NCI-H2029 treated with DMSO at 0.1 percent for 48 hours (cell line): Measurements from ENCODE around the gene PDXDC1.
"Not testable (repeated sequence)": the region's sequence is repeated elsewhere in the genome, so short reads cannot be mapped to it uniquely, and the experiment has no call there.

Experiments
- DNase-seq: peaks from one replicate; lab custom pipeline; 2025; lab: John Stamatoyannopoulos, UW

Gene PDXDC1

DNA sequence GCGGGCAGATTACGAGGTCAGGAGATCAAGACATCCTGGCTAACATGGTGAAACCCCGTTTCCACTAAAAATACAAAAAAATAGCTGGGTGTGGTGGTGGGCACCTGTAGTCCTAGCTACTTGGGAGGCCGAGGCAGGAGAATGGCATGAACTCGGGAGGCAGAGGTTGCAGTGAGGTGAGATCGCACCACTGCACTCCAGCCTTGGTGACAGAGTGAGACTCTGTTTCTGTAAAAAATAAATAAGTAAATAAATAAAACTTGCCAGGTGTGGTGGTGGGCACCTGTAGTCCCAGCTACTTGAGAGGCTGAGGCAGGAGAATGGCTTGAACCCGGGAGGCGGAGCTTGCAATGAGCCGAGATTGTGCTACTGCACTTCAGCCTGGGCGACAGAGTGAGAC, 38.1 kb downstream of the PDXDC1 start:
- not testable (repeated sequence) for DNase-seq

DNA sequence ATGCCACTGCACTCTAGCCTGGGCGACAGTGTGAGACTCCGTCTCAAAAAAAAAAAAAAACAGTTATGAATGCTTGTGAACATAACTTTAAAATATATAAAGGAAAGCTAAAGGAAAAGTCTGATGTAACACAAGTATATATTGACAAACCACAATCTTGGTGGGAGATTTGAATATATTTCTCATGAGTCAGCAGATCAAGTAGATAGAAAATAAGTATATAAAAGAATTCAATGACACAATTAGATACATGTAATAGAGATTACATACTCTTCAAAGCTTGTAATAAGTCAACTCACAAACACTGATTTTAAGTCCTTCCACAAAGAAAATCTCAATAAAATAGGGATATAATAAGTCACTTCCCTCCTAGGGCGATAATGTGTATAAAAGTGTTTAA, 40.8 kb downstream of the PDXDC1 start:
- DNase-seq = not testable (repeated sequence)

DNA sequence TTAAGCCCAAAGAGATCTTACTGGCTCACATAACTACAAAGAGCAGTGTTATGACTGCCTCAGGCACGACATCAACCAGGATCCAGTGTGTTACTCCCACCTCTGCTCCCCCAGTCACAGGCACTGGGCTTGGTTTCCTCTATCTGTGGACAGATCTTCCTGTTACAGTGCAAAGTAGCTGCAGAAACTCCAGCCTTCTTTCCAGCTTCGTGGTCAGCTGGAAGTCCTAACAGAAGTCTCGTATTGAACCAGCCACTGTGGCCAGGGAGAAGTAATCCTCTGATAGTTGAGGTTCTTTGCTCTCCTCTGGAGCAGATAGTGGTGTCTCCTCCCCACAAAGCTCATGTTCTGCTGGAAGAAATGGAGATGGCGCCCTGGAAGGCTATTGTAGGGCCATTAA, 41.5 kb downstream of the PDXDC1 start:
- not testable (repeated sequence) for DNase-seq

DNA sequence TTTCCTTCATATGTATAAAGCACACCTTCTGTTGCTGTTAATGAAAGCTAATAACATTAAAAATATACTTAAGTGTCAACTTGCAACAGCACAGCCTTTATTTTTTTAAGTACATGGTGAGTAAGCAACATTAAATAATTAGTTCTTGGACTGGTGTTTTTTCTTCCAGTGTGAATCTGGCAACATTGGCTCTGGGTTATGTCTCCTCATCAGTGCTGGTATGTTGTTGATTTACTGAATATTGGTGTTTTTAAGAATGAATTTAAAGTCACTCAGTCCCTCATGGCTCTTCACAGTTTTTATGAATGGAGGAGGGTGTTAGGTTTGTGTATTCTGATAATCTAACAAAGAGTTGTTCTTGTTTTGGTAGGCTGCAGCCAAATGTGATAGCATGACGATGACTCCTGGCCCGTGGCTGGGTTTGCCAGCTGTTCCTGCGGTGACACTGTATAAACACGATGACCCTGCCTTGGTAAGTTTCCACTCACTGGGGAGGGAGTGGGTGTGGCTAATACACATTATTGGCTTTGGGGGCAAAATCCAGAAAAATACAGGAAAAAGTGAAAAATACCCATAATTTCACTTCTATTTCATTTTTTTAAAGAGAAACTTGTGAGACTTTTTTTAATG, 42.2 kb downstream of the PDXDC1 start:
- DNase-seq = peak; percentile 35

DNA sequence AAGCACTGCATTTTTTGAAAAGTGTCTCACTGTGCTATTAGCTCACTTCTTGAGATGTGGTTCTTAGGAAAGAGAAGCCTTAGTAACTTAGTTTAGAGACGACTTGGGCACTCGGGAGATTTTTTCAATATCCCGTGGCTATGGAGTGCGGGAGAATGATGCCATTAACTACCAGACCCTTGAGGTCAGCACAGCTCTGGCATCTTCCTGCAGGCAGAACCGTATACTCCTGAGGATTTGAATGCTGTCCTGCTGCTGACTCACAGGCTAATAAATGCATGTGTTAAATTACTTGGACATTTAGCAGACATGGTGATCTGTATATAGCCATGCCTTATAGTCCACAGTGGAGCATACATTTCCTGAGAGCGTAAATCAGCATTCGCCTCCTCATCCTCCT, 46.6 kb downstream of the PDXDC1 start:
- not testable (repeated sequence) for DNase-seq

DNA sequence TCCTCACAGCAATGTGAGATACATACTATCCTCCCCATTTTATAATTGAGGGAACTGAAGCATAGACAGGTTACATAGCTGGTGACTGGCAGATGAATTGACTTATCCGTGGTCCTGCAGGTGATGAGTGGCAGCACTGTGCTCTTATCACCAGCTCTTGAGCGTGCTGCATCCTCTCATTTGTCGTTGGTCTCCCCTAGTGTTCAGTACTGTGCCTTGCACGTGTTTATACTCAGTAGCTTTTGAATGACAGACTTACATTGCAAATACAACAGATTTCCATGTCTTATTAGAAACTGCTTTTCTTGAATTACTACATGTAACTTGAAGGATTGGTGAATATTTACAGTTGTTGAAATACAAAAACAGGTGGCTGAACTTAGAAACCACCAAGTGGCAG, 47.4 kb downstream of the PDXDC1 start:
- not testable (repeated sequence) for DNase-seq

DNA sequence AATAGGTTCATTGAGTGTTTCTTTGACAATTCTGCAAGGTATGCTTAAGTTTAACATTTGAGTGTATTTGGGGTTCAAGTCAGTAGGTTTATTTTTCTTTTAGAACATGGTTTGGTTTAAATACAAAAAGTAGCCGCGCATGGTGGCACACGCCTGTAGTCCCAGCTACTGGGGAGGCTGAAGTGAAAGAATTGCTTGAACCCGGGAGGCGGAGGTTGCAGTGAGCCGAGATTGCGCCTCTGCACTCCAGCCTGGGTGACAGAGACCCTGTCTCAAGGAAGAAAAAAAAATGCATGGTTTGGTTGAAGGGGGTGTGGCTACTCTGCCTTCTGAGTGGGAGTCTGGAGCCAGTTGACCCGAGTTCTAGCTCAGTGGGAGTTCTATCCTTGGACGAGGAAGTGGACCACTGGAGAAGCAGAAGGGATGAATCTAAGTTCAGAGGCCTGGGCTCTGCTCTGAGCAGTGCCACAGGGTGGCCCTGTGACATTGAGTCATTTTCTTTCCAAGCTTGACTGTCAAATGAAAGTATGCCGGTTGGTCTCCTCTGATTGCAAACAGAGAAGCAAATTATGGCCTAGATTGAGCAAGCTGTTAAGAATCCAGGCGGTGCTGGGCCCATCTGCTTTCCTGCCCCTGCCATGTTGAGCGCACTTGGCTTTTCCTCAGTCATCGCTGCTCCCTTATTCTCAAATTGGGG, 48.7 kb downstream of the PDXDC1 start:
- DNase-seq = not testable (repeated sequence)

DNA sequence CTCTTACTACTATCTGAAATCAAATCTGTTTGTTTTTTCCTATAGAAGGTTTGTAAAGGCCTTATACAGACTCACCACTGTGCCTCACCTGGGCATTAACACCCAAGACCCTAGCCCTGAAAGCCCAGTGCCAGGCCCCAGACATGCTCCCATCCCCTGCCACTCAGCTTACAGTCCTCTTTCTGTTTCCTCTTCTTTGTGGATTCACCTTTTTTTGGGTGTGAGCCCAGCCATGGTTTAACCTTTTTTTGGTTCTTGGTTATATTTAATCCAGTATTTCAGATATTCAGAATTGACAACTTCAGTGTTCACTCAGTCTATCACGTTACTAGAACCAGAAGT, 50.0 kb downstream of the PDXDC1 start:
- DNase-seq = not testable (repeated sequence)

DNA sequence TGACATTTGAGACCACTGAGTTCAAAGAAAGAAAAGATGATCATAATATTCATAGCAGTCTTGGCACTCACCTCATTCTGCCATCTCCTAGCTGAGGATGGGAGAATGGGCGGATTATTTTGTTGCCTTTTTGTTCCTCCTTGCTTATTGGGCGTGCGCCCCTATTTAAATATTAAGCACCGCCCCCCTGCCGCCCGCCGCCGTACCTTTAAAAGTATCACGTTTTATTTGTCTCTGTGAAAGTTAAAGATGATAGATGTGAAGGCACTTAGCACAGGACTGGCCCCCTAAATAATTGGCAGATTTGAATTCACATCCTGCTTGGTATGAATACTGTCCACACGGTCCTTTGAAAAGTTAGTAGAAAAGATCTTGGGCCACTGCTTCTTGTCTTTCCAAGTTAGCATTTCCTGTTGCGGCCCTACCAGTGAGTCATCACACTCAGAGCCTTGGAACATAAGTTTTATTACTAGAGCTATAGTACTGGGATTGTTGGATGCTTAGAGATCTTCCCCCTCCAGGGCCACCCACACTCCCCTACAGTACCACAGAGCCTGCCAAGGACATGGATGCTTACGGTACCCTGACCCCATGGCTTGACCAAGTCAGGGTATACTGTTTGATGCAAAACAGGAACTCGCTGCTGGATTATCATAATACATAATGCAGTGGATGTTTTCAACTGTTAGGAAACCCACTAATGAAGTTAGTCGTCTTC, 50.6 kb downstream of the PDXDC1 start:
- DNase-seq = not testable (repeated sequence)

DNA sequence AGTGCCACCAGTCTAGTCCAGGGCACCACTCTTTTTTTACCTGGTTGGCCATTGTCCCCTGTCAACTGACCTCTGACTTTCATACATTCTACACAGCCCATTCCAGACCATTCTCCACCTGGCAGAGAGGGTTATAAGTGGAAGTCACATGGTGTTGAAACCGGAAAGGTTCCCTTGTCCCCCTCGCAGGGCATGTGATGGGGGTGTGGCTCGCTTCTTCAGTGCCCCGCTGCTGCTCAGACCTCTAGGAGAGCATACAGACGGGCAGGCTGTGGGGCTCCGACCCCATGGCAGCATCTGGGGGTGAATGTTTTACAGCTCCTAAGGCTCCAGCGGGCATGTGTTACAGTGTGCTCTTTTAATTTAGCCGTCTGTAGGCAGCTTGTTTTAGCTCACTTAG, 52.2 kb downstream of the PDXDC1 start:
- DNase-seq = not testable (repeated sequence)

DNA sequence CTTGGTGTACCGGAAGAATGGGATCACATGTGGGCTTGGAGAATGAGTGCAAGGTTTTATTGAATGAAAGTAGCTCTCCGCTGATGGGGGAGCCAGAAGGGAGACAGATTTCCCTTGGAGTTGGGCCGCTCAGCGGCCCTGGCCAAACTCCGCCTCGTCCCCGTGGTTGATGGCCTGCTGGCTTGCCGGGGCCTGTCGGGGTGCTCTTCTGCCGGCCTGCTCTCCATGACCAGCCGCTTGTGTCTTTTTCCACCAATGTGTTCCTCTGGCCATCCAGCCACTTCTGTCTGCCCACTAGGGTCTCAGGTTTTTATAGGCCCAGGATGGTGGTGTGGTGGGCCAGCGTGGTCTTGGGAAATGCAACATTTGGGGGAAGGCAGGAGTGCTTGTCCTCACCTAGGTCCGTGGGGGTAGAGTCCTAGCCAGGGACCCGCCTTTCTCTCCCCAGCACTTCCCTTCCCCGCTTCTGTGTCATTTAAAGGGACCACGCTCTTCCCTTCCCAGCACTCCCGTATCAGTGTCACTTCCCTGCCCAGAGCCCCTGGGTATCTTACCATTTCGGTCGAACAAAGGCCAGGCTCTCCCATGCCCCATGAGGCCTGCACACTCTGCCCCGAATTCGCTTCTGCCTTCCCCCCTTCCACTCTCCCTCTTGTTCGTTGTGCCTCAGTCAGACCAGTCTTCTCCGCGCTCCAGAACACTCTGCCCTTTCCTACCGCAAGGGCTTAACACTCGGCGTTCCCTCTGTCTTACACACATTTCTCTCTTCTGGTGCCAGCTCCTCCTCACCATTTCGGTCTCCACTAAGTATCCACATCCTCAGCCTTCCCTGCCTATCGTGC, 52.9 kb downstream of the PDXDC1 start:
- DNase-seq = not testable (repeated sequence)

DNA sequence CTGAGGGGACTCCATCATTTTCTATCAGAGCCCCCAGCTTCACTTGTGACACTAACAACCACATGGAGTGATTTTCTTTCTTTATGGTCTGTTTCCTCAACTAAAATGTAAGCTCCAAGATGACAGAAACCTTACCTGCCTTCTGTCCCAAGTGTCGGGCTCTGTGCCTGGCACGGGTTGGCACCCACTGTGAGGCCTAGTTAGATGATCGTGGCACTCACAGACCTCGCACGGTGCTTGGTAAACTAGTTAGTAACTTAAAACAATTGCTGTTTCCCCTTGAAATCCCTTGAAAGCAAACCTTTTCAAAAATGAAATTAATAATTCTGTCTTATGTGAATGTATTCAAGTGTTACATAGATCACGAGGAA, 53.5 kb downstream of the PDXDC1 start:
- not testable (repeated sequence) for DNase-seq

DNA sequence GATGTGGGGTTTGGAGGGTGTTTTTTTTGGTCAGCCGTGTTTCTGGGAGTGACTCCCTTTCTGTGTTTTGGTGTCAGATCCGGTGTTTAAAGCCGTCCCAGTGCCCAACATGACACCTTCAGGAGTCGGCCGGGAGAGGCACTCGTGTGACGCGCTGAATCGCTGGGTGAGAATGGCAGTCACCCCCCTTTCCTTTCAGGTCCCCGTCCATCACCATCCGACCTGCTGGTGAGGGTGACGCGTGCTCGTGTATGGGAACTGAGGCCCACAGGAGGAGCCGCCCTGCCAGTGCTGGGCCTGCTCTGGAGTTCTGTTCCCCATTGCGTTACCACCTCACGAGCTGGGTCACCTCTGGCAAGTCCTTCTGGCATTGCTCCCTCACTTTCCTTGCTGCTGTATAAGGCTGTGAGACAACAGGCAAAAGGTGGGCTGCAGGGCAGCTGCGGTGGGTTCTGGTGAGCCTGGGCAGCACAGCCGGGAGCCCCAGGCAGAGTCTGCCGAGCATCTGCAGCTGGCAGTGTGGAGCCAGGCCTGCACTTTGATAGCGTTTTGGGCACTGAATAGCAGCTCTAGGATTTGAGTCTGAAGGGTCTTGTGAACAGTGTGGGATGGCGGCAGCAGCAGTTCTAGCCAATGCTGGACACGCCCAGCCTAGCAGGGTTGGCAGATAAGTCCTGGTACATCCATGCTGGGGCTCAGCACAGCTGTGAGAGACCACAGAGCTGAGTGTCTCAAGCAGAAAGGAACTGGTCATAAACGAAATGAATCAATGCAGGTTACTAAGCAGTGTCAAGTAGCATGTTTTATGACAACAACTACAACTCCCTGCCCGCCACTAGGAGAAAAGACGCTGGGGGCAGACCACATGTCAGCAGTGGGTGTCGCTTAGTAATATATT, 54.2 kb downstream of the PDXDC1 start:
- DNase-seq = not testable (repeated sequence)

DNA sequence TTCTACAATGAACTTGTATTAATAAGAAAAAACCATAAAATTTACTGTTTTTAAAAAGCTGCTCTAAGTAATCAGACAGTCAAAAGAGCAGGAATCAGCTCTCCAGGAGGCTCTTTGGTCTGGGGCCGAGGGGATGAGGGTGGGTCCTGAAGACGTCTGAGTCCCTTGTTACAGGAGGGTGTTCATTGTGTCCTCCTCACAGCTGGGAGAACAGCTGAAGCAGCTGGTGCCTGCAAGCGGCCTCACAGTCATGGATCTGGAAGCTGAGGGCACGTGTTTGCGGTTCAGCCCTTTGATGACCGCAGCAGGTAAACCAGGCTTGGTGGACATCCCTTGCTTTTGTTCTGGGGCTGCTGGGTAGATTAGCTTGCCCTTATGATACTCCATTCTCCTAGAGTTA, 54.9 kb downstream of the PDXDC1 start:
- not testable (repeated sequence) for DNase-seq

DNA sequence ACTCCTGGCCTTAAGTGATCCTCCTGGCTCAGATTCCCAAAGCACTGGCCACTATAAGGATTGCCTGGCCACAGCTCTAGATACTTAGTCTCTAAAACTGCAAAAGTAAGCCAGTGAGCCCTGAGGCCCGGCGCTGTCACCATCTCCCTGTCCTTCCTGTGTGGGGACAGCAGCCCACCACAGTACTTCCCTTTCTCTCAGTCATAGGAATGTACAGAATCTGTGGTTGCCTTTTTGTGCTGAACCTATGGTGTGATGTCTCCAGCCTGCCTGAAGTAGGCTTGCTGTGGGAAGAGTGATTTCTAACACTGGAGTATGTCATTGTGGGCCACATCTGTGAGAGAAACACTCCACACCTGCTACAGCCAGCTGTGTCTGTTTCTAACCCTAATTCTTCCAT, 56.4 kb downstream of the PDXDC1 start:
- DNase-seq = no peak

DNA sequence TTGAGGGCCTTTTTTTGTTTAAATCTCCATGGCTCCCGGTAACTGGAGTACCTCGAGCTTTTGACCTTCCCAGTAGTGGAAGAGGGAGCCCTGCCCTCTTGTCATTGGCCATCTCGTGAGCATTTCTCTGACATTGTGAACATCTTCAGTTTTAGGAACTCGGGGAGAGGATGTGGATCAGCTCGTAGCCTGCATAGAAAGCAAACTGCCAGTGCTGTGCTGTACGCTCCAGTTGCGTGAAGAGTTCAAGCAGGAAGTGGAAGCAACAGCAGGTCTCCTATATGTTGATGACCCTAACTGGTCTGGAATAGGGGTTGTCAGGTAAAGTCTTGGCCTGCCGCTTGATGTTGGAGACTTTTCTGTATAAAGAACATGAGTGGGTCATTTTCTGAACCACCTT, 56.8 kb downstream of the PDXDC1 start:
- no peak for DNase-seq

DNA sequence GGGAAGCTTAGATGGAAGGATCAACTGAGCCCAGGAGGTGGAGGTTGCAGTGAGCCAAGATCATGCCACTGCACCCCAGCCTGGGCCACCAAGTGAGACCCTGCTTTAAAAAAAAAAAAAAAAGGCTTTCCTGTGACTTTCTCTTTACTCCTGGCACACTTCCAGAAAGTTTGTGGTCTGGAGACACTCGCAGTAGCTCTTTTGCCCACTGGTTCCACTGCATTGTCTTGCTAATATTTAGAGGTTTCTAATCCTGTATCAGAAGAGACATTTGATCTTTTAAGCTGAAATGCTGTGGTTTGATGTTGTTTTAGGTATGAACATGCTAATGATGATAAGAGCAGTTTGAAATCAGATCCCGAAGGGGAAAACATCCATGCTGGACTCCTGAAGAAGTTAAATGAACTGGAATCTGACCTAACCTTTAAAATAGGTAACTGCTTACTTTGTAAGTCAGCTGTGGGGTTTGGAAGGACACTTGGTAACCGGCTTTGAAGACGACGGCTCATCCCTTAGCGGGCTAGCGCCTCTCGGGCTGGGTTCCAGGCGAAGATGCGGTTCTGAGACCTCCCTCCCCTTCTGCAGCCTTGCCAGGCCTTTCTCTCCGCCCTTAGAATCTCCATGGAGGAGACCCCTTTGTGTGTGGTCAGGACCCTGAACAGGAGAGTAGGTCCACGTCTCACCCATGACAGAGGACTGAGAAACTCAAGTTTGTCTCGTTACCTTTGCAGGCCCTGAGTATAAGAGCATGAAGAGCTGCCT, 57.9 kb downstream of the PDXDC1 start:
- no peak for DNase-seq

DNA sequence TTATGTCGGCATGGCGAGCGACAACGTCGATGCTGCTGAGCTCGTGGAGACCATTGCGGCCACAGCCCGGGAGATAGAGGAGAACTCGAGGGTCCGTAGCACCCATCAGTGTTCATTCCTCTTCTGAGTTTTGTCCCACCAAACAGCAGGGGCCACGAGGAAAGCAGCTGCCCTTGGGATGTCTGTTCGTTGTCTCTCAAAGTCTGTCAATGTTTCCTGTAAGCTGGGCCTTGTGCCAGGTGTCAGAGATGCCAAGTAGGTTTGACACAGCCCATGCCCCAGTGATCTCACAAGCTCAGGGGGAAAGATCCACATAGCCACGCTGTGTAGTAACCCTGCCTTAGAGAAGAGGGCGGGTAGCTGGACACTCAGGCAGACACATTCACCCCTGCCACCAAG, 58.5 kb downstream of the PDXDC1 start:
- DNase-seq = no peak

DNA sequence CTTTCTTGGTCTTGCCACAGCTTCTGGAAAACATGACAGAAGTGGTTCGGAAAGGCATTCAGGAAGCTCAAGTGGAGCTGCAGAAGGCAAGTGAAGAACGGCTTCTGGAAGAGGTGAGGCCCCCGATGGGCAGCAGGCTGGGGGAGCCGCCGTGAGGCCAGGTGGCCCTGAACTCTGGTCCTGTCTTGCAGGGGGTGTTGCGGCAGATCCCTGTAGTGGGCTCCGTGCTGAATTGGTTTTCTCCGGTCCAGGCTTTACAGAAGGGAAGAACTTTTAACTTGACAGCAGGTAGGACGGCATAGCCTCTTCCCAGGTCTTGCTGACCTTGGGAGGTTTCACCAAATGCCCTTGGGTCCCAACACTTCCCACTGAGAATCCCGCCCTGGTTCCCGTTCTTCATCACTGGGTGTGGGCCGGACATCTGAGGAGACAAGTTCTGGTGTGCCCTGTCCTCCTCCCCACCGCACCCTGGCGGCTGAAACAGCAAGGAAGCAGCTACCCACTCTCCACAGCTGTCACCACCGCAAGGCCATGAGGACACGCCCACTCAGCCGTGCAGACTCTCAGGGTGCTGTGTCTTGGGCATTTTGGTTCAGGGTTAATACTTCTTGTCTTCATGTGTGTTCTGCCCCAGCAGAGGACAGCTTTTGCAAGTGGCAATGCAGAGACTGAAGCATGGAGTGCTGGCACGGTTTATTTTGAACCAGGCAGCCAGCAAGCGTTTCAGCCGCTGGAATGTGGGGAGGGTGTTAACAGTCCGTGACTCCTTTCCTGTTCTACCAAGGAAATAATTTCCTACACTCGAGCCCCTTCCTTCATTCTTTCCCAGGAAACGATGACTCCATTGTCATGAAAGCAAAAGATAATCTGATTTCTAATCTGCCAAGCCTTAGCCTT, 59.7 kb downstream of the PDXDC1 start:
- no peak for DNase-seq
